ENCODE measurements around the gene PGAP6.

The PGAP6 gene

DNA sequence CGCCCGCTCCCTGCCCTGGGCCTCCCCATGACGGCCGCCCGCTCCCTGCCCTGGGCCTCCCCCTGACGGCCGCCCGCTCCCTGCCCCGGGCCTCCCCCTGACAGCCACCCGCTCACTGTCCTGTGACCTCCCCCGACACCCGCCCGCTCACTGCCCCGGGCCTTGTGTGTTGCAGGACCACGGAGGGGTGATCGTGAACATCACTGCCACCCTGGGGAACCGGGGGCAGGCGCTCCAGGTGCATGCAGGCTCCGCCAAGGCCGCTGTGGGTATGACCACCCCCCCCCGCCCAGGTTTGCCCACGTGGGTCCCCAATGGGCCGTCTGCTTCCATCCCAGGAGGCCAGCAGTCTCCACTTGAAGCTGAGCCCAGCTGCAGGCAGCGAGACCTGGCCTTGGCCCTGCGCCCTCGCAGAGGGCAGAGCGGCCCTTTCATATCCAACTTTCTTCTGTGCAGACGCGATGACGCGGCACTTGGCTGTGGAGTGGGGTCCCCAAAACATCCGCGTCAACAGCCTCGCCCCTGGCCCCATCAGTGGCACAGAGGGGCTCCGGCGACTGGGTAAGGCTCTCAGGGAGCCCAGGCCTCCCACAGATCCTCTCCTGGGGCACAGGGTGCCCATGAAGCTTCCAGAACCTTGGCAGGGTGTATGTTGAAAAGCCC, 28.9 kb upstream of the PGAP6 start:
- TF ChIP-seq CTCF (IDR thresholded peaks at IDR 0.05; ENCODE audit: low read length, missing control alignments): no peak
- DNase-seq (ENCODE audit: low read depth): no peak
- no peak overlapping the region for H3K4me3 ChIP-seq (replicated peaks; ENCODE audit: low read depth, low read length)

DNA sequence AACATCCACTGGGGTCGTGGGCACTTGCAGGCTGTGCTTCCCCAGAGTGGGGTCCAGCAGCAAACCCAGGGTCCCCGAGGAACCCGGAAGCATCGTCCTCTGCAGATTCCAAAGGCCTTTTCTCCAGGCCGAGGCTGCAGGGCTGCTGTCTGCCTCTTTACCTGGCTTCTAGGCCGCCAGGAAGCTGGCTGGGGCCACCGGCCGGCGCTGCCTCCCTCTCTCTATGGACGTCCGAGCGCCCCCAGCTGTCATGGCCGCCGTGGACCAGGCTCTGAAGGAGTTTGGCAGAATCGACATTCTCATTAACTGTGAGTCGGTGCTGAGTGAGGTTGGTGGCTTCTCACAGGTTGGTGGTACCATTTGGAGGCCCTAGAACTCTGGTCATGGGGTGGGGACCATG, 25.5 kb upstream of the PGAP6 start:
- no peak for DNase-seq (ENCODE audit: low read depth)
- H3K4me3 ChIP-seq (replicated peaks; ENCODE audit: low read depth, low read length): no peak overlapping the region
- no peak for TF ChIP-seq CTCF (IDR thresholded peaks at IDR 0.05; ENCODE audit: low read length, missing control alignments)

DNA sequence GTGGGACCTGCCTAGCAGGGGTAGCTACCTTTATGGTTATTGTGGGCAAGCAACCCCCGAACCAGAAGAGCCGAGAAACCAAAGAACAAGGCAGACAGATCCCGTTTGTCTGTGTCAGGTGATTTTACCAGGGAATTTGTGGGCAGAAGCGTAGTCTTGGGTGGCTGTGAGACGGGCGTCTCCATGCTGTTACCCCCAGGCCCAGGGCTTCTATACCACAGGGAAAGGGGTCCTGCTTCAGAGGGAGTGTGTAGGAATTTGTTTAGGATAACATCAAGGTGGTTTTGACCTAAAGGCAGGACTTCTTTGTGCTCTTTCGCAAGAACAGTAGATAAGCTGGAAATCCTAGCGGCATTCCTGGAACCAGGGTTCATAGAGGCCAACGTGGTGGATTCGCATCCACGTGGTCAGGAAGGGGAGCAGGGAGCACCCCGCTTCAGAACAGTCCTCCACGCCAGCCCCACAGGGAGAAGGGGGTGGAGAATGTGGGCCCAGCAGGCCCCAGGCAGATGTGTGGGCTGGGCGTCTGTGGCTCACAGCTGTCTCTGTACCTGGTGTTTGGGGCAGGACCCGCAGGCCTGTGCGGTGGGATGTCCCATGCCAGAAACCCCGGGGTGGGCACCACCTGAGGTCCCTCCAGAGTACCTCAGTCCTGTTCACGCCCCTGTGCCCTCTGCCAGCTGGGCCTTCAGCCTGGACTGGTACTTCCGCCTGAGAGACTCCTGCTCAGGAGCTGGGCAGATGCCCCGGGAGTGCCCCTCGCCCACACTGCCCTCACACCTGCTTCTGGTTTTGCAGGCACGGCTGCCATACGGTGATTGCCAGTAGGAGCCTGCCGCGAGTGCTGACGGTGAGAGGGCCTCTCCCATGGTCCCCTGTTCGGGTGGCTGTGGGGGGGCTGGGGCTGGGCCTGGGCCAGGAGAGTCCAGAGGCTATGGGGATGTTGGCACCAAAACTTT, 24.0 kb upstream of the PGAP6 start:
- no peak for DNase-seq (ENCODE audit: low read depth)
- H3K4me3 ChIP-seq (replicated peaks; ENCODE audit: low read depth, low read length): no peak overlapping the region
- no peak for TF ChIP-seq CTCF (IDR thresholded peaks at IDR 0.05; ENCODE audit: low read length, missing control alignments)

GRCh38 chr16:404971-405486, 23.3 kb upstream of the PGAP6 start:
- DNase-seq (ENCODE audit: low read depth): no peak
- no peak overlapping the region for H3K4me3 ChIP-seq (replicated peaks; ENCODE audit: low read depth, low read length)
- no peak for TF ChIP-seq CTCF (IDR thresholded peaks at IDR 0.05; ENCODE audit: low read length, missing control alignments)

DNA sequence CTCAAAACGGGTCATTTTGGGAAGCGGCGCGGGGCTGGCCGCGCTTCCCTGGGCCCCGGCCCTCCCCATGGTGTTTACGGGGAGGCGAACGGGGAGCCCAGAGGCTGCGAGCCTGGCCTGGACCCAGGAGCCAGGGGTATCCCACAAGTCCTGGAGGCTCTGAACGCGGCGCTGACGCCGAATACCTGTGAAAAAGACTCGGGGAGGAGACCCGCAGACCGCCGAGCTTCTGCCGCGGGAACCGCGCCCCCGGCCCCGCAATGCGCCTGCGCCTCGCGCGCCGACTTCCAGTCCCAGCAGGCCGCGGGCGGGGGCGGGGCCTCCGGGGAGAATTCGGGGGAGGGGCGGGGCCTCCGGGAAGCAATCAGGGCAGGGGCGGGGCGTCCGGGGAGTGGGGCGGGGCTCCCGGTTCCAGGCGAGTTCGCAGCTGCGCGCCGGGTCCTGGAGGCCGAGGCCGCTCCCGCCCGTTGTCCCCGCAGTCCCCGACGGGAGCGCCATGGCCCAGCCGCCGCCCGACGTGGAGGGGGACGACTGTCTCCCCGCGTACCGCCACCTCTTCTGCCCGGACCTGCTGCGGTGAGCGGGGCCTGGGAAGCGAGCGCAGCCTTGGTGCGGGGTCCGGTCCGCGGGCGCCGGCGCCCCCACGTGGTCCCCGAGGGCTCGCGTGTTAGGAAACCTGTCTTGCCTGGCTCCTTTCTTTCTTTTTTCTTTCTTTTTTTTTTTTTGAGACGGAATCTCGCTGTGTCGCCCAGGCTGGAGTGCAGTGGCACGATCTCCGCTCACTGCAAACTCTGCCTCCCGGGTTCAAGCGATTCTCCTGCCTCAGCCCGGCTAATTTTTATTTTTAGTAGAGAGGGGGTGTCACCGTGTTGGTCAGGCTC, 19.9 kb upstream of the PGAP6 start, which contains the start of gene DECR2:
Gene DECR2, plus strand, starts transcription at position 418 of the 881 bp plus-strand sequence. Its CDS starts 79 bp downstream, at position 497.
- TF ChIP-seq CTCF (IDR thresholded peaks at IDR 0.05; ENCODE audit: low read length, missing control alignments): peak; percentile 16
- DNase-seq (ENCODE audit: low read depth): peak; percentile 92
- H3K4me3 ChIP-seq (replicated peaks; ENCODE audit: low read depth, low read length): peak within 1 kb of the TSS; percentile 83

DNA sequence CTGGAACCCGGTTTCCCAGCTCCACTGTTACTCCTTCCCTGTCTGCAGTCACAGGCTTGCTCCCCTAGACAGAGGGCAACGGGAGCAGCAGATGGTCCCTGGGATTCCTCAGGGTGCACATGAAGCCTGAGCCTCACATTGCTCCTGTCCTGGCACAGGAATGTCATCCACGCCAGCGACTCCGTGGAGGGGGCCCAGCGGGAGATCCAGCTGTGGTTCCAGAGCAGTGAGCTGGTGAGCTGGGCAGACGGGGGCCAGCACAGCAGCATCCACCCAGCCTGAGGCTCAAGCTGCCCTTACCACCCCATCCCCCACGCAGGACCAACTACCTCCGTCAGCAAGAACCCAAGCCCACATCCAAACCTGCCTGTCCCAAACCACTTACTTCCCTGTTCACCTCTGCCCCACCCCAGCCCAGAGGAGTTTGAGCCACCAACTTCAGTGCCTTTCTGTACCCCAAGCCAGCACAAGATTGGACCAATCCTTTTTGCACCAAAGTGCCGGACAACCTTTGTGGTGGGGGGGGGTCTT, 18.3 kb upstream of the PGAP6 start:
- peak overlapping the region; percentile 83 for H3K4me3 ChIP-seq (replicated peaks; ENCODE audit: low read depth, low read length)
- DNase-seq (ENCODE audit: low read depth): no peak
- TF ChIP-seq CTCF (IDR thresholded peaks at IDR 0.05; ENCODE audit: low read length, missing control alignments): no peak

All from fibroblast of pulmonary artery (primary cell).